ENCODE results near the gene NFX1. TPM values are rescaled to one million over a fixed set of nuclear protein-coding genes. Genes with fewer than 3 reads are reported as not detected.
A peak's percentile ranks its signal among the peaks of the same experiment; 100 is the strongest.

Gene NFX1
- total RNA-seq, 1 donor, result 24.2 TPM

GRCh38 chr9:33265211-33265865 lies 25.0 kb upstream of the NFX1 start:
- DNase-seq (ENCODE audit: low read depth), result peak; percentile 10
- peak overlapping the region; percentile 94 for H3K4me3 ChIP-seq (ENCODE audit: low read depth, low read length)
- no peak for TF ChIP-seq CTCF (IDR thresholded peaks at IDR 0.05; ENCODE audit: insufficient read depth, low read depth, low read length)

- no peak overlapping the region for H3K4me3 ChIP-seq (ENCODE audit: low read depth, low read length)
- no peak for TF ChIP-seq CTCF (IDR thresholded peaks at IDR 0.05; ENCODE audit: insufficient read depth, low read depth, low read length)
- no peak for DNase-seq (ENCODE audit: low read depth)
These were observed 23.1 kb upstream of the NFX1 start for GRCh38 chr9:33267151-33267767.

- DNase-seq (ENCODE audit: low read depth), result no peak
- no peak overlapping the region for H3K4me3 ChIP-seq (ENCODE audit: low read depth, low read length)
- no peak for TF ChIP-seq CTCF (IDR thresholded peaks at IDR 0.05; ENCODE audit: insufficient read depth, low read depth, low read length)
These were observed 20.2 kb upstream of the NFX1 start for GRCh38 chr9:33270146-33270545.

GRCh38 chr9:33272061-33272460 lies 18.3 kb upstream of the NFX1 start:
- no peak for TF ChIP-seq CTCF (IDR thresholded peaks at IDR 0.05; ENCODE audit: insufficient read depth, low read depth, low read length)
- no peak for DNase-seq (ENCODE audit: low read depth)
- no peak overlapping the region for H3K4me3 ChIP-seq (ENCODE audit: low read depth, low read length)

GRCh38 chr9:33273266-33273971 lies 16.9 kb upstream of the NFX1 start:
- no peak for DNase-seq (ENCODE audit: low read depth)
- H3K4me3 ChIP-seq (ENCODE audit: low read depth, low read length), result no peak overlapping the region
- no peak for TF ChIP-seq CTCF (IDR thresholded peaks at IDR 0.05; ENCODE audit: insufficient read depth, low read depth, low read length)

- no peak for DNase-seq (ENCODE audit: low read depth)
- H3K4me3 ChIP-seq (ENCODE audit: low read depth, low read length), result no peak overlapping the region
- TF ChIP-seq CTCF (IDR thresholded peaks at IDR 0.05; ENCODE audit: insufficient read depth, low read depth, low read length), result no peak
These were observed 16.4 kb upstream of the NFX1 start for GRCh38 chr9:33273972-33274328.

All from fibroblast of villous mesenchyme (primary cell).